Renal cortex interstitium (tissue), 11 donors: Measurements from ENCODE around the gene SHISAL1. TPM values are rescaled to one million over a fixed set of nuclear protein-coding genes. Genes with fewer than 3 reads are reported as not detected.
A peak's percentile ranks its signal among the peaks of the same experiment; 100 is the strongest.

ENCODE experiments used
- DNase-seq, 11 donors: peaks; one replicate each; pipeline ENCODE4 v3.0.0-alpha.2; 2013; ENCODE audit warnings: low read depth in 9 of 11, low spot score in 4 of 11; ENCODE audit errors: extremely low read depth in 1 of 11
- polyA plus RNA-seq, 3 donors: library from polyadenylated mRNA; unstranded; fragments of 120-200 nt; gene quantifications; one replicate each; pipeline ENCODE4 v1.2.1, GENCODE V29; 2013; ENCODE audit not compliant: insufficient read length in 3 of 3

SHISAL1 gene
- polyA plus RNA-seq, 3 donors = 2.3 to 3.3 (median 2.8) TPM

DNA sequence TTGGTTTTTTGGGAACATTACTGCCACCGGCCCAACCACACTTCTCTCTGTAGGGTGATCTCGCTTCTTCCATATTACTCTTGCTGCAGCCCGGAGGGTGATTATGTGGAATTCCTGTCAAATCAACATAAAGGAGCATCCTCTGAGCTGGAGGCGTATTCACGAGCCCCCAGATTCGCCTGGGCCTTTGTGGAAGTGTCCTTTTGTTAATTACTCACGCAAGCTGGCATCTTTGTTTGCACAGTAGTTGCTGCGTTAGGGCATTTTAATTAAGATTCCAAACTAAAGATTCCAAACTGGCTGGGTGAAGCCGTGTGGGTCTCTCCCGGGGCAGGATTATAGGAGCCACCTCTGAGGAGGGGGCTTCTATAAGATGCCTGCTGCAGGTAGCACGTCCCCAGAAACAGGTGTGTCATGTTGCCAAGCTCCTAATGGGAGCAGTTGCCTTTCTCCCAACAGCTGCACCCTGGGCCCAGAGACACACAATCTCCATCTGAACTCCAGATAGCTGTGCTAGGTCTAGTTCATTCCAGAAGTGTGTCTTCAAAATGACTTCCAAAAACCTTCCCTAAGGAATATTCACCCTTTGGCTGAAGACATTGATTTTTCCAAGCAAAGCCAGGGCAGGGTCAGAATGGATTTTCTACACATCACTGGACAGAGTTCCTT lies 40.9 kb downstream of the SHISAL1 start:
- no peak for DNase-seq

DNA sequence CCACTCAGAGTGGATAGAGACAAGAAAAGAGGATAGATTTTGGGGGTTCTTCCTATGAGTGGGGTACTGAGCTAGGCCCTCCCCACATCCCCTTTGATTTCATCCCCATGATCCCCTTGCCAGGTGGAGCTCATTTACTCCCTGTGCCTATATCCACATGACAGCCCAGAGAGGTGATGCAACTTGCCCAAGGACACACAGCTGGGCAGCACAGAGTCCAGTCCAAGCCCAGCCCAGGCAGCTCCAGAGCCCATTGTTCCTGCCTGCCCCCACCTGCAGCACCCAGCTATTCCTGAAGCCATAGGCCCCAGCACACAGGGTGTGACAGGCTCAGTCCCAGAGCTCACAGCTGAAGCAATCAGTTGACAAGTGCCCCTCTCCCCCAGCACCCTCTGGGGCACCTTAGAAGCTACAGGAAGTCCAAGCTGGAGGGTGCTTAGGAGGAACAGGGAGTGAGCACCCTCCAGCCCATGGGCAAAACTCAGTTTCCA lies 41.7 kb downstream of the SHISAL1 start:
- DNase-seq = no peak

DNA sequence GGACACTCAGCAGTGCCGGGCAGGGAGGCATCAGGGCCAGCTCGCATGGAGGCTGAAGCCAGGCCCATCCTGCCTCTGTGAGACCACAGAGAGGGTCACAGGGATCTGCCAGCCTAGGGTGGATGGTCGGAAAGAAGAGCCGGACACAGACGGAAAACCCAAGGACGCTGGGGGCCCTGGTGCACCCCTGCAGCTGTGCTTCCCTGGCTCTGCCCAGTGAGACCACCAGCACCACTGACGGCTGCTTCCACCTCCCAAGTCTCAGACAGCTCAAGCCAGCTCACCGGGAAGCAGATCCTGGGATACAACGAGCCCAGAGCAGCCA lies 42.2 kb downstream of the SHISAL1 start:
- no peak for DNase-seq

DNA sequence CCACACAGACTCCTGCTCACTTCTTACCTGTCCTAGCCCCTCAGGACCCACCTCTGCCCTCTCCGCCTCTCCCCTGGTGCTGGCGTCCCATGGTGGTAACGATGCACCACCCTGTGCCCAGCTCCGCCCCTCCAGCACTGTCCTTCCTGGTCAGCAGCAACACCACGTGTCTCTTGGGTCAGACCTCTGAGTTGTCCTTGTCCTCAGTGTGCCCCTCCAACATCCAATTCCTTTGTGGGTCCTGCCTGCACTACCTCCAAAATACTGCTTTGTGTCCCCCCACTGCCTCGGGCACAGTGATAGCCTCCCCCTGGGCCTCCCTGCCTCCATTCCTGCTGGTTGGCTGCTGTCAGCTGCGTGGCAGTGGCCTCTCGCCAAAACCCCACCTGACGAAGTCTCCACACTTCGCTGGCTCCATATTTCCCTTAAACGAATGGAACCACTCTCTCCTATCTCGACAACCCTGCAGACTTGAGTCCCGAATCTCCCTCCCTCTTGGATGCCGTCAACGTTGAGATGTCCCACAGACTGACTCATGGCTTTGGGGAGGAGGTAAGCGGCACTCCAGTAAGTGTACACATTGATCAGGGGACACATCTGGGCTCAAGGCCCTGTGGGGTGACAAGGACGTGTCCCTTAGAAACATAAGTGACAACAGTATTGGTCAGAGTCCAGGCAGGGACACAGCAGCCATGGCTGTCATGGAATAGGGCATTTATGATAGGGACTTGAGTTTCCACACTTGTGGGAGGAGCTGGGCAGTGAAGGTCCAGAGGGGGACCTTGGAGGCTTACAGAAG lies 42.8 kb downstream of the SHISAL1 start:
- DNase-seq = no peak

DNA sequence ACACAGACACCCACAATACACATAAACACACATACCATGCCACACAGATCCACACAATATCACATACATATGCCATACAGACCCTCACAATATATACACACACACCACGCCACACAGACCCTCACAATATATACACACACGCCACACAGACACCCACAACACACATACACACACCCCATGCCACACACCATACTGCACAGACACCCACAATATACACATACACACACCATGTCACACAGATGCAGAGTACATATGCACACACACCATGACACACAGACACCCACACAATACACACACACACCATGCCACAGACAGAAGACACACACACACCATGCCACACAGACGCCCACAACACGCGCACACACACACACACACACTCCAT lies 43.6 kb downstream of the SHISAL1 start:
- DNase-seq = no peak

DNA sequence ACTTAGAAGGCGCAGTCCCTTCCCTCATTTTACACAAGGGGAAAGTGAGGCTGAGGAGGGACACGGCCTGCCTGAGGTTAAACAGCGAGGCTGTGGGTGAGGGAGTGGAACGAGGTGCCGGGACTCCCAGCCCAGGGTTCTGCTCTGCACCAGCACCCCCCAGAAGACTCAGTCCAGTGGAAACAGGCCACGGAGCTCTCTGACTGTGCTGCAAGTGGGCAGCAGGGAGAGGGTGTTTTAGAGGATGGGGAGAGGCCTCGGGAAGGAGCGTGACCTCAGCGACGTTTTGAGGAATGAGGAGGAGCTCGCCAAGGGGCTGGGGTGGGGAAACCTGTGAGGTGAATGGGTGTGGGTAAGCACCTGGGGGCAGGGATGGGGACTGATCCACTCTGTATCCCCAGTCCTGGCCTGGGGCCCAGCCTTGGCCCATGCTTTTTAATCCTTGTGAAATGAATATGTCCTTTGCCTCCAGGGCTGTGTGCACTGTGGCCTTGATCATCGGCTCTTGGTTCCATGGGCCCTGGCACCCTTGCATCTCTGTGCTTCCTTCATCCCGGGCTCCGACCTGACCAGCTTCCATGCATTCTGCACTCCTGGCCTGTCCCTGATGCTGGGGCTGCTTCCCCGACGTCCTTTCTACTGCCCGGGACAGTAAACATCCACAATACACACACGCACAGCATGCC lies 44.2 kb downstream of the SHISAL1 start:
- DNase-seq = no peak

DNA sequence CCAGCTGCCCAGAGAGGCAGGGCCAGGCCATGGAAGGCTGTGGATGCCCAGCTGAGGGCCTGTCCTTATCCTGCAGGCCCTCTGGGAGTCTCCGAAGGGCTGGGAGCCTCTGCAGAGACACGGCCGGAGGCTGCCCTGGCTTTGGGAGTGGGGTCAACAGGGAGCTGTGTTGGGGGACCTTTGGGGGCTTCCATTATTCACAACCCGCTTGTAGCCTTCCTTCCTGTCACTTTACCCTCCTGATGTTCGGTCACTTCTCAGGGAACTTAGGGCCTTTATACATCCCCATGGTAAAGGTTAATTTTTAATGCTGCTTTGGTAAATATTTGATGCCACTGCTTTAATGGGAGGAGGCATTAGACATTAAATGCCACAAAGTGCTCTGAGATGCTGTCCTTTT lies 44.9 kb downstream of the SHISAL1 start:
- no peak for DNase-seq

DNA sequence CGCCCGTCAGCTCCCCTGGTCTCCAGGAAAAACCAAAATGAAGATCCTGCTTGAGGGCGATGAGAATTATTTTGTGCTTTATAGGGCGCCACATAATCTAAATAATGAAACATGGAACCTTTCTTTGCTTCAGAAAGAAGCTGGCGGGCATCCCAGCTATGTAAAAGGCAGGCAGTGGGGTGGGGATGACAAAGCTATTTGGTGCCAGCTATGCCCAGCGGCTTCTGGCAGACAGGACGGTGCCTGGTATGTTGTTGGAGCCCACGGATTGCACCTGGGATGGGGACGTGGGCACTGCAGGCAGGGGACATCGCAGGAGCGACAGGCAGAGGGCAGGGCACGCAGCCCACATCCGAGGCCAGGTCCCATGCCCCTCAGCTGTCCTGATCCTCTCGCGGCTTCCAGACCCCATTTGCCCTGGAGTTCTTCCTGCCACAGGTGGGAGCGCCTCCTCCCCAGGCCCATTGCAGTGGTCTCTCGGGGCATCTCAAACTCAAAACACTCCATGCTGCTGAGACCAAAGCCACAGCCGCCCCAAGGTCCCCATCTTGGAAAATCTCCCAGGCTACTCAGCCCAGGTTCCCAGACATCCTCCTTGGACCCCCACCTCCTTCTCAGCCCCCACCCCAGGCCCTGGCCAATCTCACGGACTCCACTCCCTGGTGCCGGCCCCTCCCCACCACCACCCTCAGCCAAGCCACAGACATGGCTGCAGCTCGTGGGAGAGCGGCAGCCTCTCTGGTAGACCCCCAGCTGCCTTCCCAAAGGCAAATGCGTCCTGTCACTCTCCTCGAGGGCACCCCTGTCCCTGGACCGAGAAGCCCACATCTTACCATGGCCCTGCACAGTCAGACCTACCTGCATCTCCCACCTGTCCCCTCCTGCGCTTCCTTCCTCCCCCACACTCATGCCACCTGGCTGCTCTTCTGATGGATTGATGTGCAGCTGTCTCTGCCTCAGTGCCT lies 45.7 kb downstream of the SHISAL1 start:
- no peak for DNase-seq

DNA sequence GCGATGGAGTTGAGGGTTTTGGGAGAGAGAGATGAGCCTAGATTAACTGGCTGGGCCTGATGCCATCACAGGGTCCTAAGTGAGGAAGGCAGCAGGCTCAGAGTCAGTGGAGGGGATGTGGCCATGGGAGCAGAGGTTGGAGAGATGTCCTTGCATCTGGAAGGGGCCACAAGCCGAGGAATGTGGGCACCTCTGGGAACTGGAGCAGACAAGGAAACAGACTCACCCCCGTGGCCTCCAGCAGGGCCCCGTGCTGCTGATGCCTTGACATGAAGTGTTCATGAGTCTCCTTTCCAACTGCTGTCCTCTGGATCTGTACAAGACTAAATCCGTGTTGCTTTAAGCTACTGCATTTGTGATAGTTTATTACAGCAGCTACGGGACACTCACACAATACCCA lies 49.2 kb downstream of the SHISAL1 start:
- no peak for DNase-seq

DNA sequence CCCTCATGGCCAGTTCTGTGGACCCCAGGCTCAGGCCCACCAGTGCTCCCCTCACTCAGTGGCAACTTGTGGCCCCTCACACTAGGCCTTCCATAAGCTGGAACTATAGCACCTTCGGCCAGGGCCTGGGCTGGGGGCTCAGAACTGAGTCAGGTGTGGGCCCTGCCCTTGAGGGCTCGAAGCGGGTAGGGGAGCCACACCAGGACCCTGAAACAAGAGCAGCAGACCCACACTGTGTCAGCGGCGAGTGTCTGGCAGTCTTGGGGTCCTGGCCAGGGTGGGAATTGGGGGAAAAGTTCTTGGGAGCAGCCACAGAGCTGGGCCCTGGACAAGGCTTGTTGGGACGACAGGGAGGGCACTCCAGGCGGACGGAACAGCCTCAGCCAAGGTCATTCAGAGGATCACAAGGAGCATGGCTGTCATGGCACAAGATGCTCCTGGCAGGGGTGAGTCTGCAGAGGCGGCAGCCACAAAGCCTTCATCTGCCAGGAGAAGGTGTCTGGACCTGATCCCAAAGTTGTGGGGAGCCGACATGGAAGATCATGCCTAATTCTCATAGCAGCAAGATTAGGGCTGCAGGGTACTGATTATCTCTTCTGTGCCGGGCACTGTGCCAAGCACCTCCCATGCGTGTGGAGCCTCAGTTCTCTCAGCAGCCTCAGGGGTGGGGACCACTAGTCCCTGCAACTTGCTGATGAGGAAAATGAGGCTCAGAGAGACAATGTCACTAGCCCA lies 50.7 kb downstream of the SHISAL1 start:
- DNase-seq = no peak

DNA sequence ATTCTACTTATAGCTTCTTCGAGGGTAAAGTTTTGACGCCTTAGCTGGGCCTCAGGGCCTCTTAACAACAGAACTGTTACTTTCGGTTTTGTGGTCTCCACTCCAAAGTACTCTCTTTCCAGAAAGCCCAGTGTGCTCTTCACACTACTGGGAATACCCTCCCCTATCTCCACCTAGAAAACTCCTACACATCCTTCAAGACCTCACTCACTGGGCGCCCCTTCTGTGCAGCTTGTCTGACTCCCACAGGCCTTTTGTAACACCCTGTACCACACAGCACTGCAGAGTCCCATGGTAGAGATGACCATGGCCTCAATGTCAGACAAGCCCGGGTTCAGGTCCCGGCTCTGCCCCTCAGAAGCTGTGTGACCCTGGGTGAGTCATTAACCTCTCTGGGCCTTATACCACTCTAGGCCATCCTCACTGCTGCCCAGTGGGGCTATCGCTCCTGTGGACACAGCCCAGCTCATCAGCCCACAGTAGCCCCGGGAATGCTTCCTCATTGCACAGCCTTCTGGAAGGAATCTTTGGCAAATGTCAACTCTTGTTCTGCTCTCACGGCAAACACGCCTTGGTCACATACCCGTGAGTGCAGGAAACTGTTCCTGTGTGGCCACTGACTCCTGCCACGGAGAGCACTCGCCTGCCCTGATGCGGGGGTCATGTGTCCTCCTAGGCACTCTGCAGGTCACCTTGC lies 51.4 kb downstream of the SHISAL1 start:
- DNase-seq = no peak

DNA sequence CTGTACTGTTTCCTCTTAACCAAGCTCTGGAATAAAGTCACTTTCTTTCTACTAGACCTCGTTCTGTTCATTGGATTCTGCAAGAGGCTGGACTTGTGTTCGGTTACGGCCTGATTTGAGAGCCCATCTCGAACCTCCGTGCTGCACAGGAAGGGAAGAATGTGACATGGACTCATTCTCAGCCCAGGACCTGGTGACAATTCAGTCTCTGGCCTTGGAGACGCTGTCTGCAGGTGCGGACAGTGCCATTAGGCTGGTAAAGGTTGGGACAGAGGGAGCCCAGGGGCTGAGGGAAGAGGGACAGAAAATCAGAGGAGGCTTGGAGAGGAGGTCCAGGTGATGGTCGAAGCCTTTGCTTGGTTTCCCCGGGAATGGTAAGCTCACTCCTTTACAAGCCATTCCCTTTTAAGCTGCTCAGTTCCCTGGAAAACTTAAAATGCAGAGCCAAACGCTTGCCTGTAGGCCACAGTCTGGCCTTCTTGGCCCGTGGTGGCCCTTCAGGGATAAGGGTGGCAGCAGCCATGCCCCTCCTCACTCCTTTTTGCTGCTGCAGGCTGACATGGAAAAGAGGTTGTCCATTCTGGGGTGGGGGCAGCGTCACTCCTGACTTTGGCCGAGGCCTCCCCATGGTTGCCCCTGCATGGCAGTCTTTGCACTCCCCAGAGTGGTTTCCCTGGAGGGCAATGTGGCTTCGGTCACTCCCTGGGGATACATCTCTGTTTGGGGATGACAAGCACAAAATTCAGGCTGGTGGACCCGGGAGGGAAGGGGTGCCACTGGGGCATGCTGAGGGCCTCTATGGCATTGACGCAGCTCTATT lies 52.3 kb downstream of the SHISAL1 start:
- no peak for DNase-seq

DNA sequence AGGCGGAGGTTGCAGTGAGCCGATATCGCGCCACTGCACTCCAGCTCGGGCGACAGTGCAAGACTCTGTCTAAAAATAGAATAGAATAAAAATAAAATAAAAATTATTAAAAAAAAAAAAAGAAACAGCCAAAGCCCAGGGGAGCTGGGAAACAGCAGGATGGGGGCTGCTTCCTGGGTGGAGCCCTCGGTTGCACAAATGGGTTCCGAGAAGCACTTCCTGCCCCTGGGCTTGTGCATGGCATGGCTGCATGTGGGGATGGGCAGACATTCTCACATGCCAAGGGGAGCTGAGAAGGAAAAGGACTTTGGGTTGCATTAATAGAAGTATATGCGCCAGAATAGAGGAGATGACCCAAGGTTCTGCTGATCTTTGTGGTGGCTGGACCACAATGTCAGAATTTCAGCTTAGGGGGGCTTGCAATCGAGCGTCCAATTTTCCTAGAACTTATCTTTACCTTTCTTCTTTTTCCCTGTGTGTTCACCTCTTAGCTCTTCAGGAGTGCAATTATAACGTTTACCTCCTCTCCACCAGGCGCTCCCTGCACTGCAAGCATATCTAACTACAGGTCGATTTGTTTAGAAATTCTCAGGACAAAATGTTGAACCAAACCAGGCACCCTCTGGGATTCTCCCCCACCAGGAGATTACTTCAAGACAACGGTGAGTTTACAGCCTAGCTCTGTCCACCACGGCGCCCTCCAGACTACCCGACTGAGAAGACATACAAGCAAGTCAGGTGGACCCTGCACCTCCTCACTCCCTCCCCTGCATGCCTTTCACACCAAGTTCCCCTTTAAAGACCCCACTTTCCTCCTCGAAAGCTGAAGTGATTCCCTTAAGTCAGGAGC lies 53.2 kb downstream of the SHISAL1 start:
- DNase-seq = no peak

DNA sequence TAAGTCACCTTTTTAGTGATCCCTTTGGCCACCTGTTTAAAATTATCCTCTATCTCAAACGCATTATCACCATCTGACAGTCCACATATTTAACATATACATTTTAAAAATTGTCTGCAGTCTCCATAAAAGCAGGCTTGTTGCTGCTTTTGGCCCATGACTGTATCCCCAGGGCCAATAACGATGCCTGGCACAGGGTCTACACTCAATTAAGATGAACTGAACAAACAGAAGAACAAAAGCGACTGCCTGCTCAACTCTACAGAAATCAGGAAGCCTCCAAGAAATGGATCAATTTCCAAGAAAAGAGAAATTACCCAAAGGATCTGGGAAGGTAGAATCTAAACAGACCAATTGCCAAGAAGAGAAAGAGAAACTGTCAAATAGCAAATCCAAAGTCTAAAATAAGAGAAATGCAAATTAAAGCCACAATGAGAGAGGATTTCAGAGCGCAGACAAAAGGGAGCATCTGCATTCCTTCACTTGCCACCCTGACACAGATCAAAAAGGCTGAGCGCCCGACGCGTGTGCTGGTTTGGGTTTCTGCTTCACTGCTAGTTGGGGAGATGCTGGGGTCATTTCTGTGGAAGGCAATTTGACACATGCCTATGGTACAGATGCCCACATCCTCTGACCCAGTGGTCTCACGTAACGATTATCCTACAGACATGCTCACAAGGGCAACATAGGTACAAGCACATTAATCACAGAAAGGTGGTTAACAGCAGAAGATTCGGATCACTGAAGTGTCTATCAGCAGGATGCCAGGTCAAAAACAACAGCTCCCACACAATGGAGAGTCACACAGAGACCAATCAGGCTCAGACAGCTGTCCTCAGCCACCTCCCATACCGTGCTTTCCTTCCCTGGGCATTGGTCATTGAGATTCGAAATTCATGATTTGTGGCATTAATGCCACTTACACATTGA lies 55.9 kb downstream of the SHISAL1 start:
- peak in 2 of 11 donors; percentile 15 to 31 for DNase-seq

DNA sequence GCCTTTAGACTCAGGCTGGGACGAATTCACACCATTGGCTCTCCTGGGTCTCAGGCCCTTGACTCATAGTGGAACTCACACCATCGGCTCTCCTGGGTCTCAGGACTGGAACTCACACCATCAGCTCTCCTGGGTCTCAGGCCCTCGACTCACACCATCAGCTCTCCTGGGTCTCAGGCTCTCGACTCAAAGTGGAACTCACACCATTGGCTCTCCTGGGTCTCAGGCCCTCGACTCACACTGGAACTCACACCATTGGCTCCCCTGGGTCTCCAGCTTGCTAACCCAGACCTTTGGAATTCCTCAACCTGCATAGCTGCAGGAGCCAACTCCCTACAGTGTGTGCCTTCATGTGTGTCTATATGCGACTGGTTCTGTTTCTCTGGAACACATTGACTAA lies 56.7 kb downstream of the SHISAL1 start:
- DNase-seq = no peak
